PFSK-1 (cell line): ENCODE results near the gene KBTBD6.

Source experiments
- FOXP2 ChIP-seq: optimal IDR thresholded peaks from 2 replicates; pipeline ENCODE3; 2011; ENCODE audit warnings: borderline replicate concordance, control low read depth, inconsistent platforms; ENCODE audit not compliant: insufficient read depth; ENCODE audit errors: extremely low read length, extremely low read depth
- POLR2AphosphoS5 ChIP-seq: IDR thresholded peaks from 2 replicates; pipeline ENCODE4 v1.6.1; 2012; ENCODE audit warnings: low read depth, mild to moderate bottlenecking, control low read depth, low read length, moderate library complexity
- SIN3A ChIP-seq: IDR thresholded peaks from 2 replicates; pipeline ENCODE4 v1.6.1; 2012; ENCODE audit warnings: mild to moderate bottlenecking, low read length, moderate library complexity, borderline replicate concordance; ENCODE audit not compliant: insufficient read depth
- TAF1 ChIP-seq: IDR thresholded peaks from 2 replicates; pipeline ENCODE4 v1.6.1; 2012; ENCODE audit warnings: low read length, control low read depth, borderline replicate concordance; ENCODE audit not compliant: insufficient read depth
- TF ChIP-seq, protein P1 (sequence below), 2 experiments: IDR thresholded peaks; 2 replicates each; pipeline versions ENCODE4 v1.6.1 to v1.8.0; 2011 to 2012; ENCODE audit warnings: low read depth in 2 of 2, low read length in 2 of 2, control low read depth in 1 of 2, inconsistent platforms in 1 of 2, mild to moderate bottlenecking in 1 of 2, moderate library complexity in 1 of 2; ENCODE audit not compliant: insufficient read depth in 1 of 2

The KBTBD6 gene

GRCh38 chr13:41098761-41099160 is 33.8 kb downstream of the KBTBD6 start:
- no peak for TF ChIP-seq SIN3A
- TF ChIP-seq, protein P1, sequence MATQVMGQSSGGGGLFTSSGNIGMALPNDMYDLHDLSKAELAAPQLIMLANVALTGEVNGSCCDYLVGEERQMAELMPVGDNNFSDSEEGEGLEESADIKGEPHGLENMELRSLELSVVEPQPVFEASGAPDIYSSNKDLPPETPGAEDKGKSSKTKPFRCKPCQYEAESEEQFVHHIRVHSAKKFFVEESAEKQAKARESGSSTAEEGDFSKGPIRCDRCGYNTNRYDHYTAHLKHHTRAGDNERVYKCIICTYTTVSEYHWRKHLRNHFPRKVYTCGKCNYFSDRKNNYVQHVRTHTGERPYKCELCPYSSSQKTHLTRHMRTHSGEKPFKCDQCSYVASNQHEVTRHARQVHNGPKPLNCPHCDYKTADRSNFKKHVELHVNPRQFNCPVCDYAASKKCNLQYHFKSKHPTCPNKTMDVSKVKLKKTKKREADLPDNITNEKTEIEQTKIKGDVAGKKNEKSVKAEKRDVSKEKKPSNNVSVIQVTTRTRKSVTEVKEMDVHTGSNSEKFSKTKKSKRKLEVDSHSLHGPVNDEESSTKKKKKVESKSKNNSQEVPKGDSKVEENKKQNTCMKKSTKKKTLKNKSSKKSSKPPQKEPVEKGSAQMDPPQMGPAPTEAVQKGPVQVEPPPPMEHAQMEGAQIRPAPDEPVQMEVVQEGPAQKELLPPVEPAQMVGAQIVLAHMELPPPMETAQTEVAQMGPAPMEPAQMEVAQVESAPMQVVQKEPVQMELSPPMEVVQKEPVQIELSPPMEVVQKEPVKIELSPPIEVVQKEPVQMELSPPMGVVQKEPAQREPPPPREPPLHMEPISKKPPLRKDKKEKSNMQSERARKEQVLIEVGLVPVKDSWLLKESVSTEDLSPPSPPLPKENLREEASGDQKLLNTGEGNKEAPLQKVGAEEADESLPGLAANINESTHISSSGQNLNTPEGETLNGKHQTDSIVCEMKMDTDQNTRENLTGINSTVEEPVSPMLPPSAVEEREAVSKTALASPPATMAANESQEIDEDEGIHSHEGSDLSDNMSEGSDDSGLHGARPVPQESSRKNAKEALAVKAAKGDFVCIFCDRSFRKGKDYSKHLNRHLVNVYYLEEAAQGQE (IDR thresholded peaks at IDR 0.05; ENCODE audit: insufficient read depth in 1 of 2, low read depth in 2 of 2, low read length in 2 of 2): no peak
- no peak for TF ChIP-seq POLR2AphosphoS5
- no peak for TF ChIP-seq FOXP2
- TF ChIP-seq TAF1: no peak

DNA sequence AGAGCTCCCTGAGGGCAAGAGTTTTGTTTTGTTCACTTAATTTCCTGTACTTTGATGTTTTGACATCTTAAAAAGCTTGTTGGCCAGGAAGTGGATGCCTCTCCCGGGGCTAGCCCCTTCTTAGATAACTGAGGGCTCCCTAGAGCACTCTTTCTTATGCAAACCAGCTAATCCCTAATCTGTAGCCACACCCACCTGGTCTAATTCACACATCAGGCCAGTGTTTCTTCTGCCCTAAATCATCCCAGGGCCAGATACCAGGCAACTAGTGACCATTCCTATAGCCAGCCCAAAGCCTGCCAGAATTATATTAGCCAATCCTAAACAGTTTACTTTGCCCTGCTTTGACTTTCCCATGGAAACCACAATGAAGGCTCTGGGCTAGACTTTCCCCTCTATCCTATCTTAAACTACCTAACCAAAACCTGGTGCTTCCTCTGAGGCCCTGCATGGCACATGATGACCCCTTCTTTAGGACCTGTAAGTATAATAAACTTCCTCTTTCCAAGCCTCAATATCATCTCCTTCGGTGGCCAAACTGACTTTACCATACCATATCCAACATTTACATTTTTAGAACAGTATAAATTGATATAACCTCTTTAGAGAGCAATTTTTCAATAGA is 46.5 kb downstream of the KBTBD6 start:
- TF ChIP-seq TAF1: no peak
- no peak for TF ChIP-seq SIN3A
- no peak for TF ChIP-seq POLR2AphosphoS5
- TF ChIP-seq FOXP2: no peak
- TF ChIP-seq, protein P1 (IDR thresholded peaks at IDR 0.05; ENCODE audit: insufficient read depth in 1 of 2, low read depth in 2 of 2, low read length in 2 of 2): no peak

DNA sequence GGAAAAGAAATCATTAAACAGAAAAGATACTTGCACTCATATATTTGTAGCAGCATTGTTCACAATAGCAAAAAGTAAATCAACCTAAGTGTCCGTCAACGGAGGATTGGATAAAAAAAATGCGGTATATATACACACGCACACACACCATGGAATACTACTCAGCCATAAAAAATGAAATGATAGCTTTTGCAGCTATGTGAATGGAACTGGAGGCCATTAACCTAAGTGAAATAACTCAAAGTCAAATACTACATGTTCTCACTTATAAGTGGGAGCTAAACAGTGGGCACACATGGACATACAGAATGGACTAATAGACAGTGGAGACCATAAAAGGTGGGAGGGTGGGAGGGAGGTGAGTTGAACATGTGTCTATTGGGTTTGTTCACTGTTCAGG is 52.9 kb downstream of the KBTBD6 start:
- no peak for TF ChIP-seq SIN3A
- TF ChIP-seq, protein P1 (IDR thresholded peaks at IDR 0.05; ENCODE audit: insufficient read depth in 1 of 2, low read depth in 2 of 2, low read length in 2 of 2): no peak
